Measurements from ENCODE around the gene SULF2. TPM values are rescaled to one million over a fixed set of nuclear protein-coding genes. Genes with fewer than 3 reads are reported as not detected.

The SULF2 gene
- total and polyA plus RNA-seq, 9 of the 15 experiments (the other 6 are each of a cell fraction or from before 2014, with no cell fraction given), result 0.33 TPM; not detected in 8

- 0% methylated on average over 4 of the region's 4 CpGs for WGBS (ENCODE audit: insufficient coverage, low coverage, missing lambda C conversion rate)
- no peak for TF ChIP-seq MTA1 (IDR thresholded peaks at IDR 0.05; ENCODE audit: borderline replicate concordance)
- TF ChIP-seq, protein P1, sequence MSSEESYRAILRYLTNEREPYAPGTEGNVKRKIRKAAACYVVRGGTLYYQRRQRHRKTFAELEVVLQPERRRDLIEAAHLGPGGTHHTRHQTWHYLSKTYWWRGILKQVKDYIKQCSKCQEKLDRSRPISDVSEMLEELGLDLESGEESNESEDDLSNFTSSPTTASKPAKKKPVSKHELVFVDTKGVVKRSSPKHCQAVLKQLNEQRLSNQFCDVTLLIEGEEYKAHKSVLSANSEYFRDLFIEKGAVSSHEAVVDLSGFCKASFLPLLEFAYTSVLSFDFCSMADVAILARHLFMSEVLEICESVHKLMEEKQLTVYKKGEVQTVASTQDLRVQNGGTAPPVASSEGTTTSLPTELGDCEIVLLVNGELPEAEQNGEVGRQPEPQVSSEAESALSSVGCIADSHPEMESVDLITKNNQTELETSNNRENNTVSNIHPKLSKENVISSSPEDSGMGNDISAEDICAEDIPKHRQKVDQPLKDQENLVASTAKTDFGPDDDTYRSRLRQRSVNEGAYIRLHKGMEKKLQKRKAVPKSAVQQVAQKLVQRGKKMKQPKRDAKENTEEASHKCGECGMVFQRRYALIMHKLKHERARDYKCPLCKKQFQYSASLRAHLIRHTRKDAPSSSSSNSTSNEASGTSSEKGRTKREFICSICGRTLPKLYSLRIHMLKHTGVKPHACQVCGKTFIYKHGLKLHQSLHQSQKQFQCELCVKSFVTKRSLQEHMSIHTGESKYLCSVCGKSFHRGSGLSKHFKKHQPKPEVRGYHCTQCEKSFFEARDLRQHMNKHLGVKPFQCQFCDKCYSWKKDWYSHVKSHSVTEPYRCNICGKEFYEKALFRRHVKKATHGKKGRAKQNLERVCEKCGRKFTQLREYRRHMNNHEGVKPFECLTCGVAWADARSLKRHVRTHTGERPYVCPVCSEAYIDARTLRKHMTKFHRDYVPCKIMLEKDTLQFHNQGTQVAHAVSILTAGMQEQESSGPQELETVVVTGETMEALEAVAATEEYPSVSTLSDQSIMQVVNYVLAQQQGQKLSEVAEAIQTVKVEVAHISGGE (CRISPR knock-in tag; IDR thresholded peaks at IDR 0.05), result peak in 1 of 3 experiments; percentile 56; a peak in 1 of 6 replicates
- TF ChIP-seq EWSR1 (IDR thresholded peaks at IDR 0.05; ENCODE audit: borderline replicate concordance, low read depth, partially characterized antibody), result no peak
- POLR2A ChIA-PET, result interaction anchor here (0.7 kb wide), 1 partner anchor 246 kb away, joined by 3 read pairs; no protein-coding TSS in a partner anchor
- ATAC-seq (no peak), DNase-seq (ENCODE audit: extremely low read depth in 1 of 4, low spot score in 3 of 4) (no peak), FAIRE-seq (no peak)
- Histone ChIP-seq H4K20me1 (replicated peaks; ENCODE audit: control insufficient read depth, insufficient read depth, low read length) (peaks cover 19% of the 10 kb centered on the region), H3K9ac (ENCODE audit: insufficient read depth in 1 of 2, low read depth in 2 of 2, low read length in 2 of 2) (no peak overlapping the region), H3K27ac (ENCODE audit: extremely low read depth, low read depth, low read length) (no peak overlapping the region), H2AFZ (ENCODE audit: low read depth, low read length) (no peak overlapping the region), H3K79me2 (ENCODE audit: control insufficient read depth, insufficient read depth, low read length) (no peaks in the 10 kb centered on the region), H3K9me1 (ENCODE audit: control insufficient read depth, insufficient read depth, low read length) (no peaks in the 10 kb centered on the region), H3K4me3 (no peak overlapping the region), H3K9me3 (replicated peaks; ENCODE audit: control insufficient read depth, insufficient read depth, low read depth, low read length) (no peaks in the 10 kb centered on the region), H3K4me2 (ENCODE audit: insufficient read depth, low read length) (no peak overlapping the region), H3K36me3 (ENCODE audit: control insufficient read depth, insufficient read depth, low read length) (no peaks in the 10 kb centered on the region), H3K4me1 (replicated peaks in 1 of 2; ENCODE audit: control insufficient read depth in 2 of 2, insufficient read depth in 2 of 2, low read length in 2 of 2) (peaks cover 0 to 16% of the 10 kb centered on the region in 2 experiments; a peak in 2 of 5 replicates), H3K27me3 (ENCODE audit: control insufficient read depth in 2 of 2, insufficient read depth in 2 of 2, low read length in 2 of 2) (peaks cover 30 to 84% of the 10 kb centered on the region in 2 experiments; a peak in 4 of 5 replicates)
- BruUV-seq (replicated peaks), result no TSS peak
- CTCF ChIA-PET (ENCODE audit: low intra/inter-chr PET ratio), result interaction anchor here (1.5 to 3.7 kb wide), 2 partner anchors 941 to 942 kb away, joined by 5 to 22 read pairs; no protein-coding TSS in a partner anchor
- in situ Hi-C loops (cut with MboI), result no loop called here
- intact Hi-C loops (cut with micrococcal nuclease), result loop anchor here (5.0 kb wide), 2 partner anchors 48 to 943 kb away; no protein-coding TSS in a partner anchor
Measured at GRCh38 chr20:47679462-47679861, 105.8 kb downstream of the SULF2 start.
